Prostate gland (tissue), 2 donors: Measurements from ENCODE around the gene SBK2.

Experiments
- CTCF ChIP-seq, 4 experiments: fragments of 200-600 bp in 2 of 4; fragments of 450-650 bp in 2 of 4; sonication (generic) in 2 of 4; IDR thresholded peaks; 1 replicate in 3 of 4; 2 replicates in 1 of 4; pipeline ENCODE4 v1.5.1; 2016 to 2019; ENCODE audit warnings: antibody characterized with exemption in 4 of 4, mild to moderate bottlenecking in 2 of 4, moderate library complexity in 2 of 4
- POLR2A ChIP-seq: fragments of 450-650 bp; IDR thresholded peaks from one replicate; pipeline ENCODE4 v1.6.1; 2016; ENCODE audit warnings: antibody characterized with exemption, mild to moderate bottlenecking

- no peak for TF ChIP-seq CTCF (IDR thresholded peaks at IDR 0.05)
- TF ChIP-seq POLR2A: no peak
Observed at GRCh38 chr19:55482967-55483705, 53.8 kb downstream of the SBK2 start.
